Liver (tissue), 3 donors: Measurements from ENCODE around the gene UTF1.

ENCODE experiments used
- EGR1 ChIP-seq, 2 donors: IDR thresholded peaks; 2 replicates each; pipeline ENCODE4 v1.6.1; 2016 to 2018; ENCODE audit warnings: antibody characterized with exemption in 2 of 2, low read depth in 2 of 2
- FOXA1 ChIP-seq: IDR thresholded peaks from 2 replicates; pipeline ENCODE4 v1.6.1; 2016; ENCODE audit warnings: antibody characterized with exemption
- GABPA ChIP-seq, 2 donors: IDR thresholded peaks in 1 of 2; conservative IDR thresholded peaks in 1 of 2; 2 replicates each; pipeline ENCODE4 v1.6.1; 2016; ENCODE audit warnings: antibody characterized with exemption in 2 of 2, mild to moderate bottlenecking in 1 of 2, moderate library complexity in 1 of 2
- JUND ChIP-seq, 2 donors: IDR thresholded peaks; 2 replicates each; pipeline ENCODE4 v1.6.1; 2016; ENCODE audit warnings: antibody characterized with exemption in 2 of 2
- RAD21 ChIP-seq, 2 donors: IDR thresholded peaks; 2 replicates each; pipeline ENCODE4 v1.6.1; 2016; ENCODE audit warnings: antibody characterized with exemption in 2 of 2, mild to moderate bottlenecking in 2 of 2
- SP1 ChIP-seq: IDR thresholded peaks from 2 replicates; pipeline ENCODE4 v1.6.1; 2018; ENCODE audit warnings: antibody characterized with exemption, mild to moderate bottlenecking
- TAF1 ChIP-seq: conservative IDR thresholded peaks from 2 replicates; pipeline ENCODE4 v1.6.1; 2016; ENCODE audit warnings: antibody characterized with exemption, mild to moderate bottlenecking
- YY1 ChIP-seq: IDR thresholded peaks from 2 replicates; pipeline ENCODE4 v1.6.1; 2016; ENCODE audit warnings: antibody characterized with exemption, mild to moderate bottlenecking
- TF ChIP-seq, protein P1 (sequence below): IDR thresholded peaks from 2 replicates; pipeline ENCODE4 v1.6.1; 2016; ENCODE audit warnings: antibody characterized with exemption, mild to moderate bottlenecking
- TF ChIP-seq, protein P2 (sequence below): fragments of 150-350 bp; IDR thresholded peaks from 2 replicates; pipeline ENCODE4 v1.5.1; 2017; ENCODE audit warnings: improper control_type of control experiment, low read depth, low read length; ENCODE audit not compliant: missing input control
- TF ChIP-seq, protein P3 (sequence below): IDR thresholded peaks from 2 replicates; pipeline ENCODE4 v1.6.1; 2016; ENCODE audit warnings: antibody characterized with exemption
- TF ChIP-seq, protein P4 (sequence below): IDR thresholded peaks from 2 replicates; pipeline ENCODE4 v1.6.1; 2016; ENCODE audit warnings: antibody characterized with exemption
- donor health status: healthy.
- donor health status: healthy.

DNA sequence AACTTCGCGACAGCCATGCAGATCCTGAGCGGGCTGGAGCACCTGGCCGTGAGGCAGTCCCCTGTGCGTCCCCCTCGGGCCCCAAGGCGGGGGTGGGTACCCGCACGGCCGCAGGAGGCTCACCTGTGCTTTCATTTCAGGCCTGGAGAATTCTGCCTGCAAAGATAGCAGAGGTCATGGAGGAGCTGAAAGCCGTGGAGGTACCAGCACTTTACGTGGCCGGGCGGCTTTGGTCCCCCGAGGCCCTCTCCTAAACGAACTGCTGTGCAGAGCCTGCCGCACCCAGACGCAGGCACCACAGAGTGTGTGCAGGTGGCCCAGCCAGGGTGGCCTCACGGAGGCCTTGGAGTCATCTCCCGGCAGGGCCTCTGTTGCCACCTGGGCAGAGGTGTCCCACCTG lies 11.1 kb upstream of the UTF1 start:
- TF ChIP-seq RAD21 (IDR thresholded peaks at IDR 0.05) (no peak), SP1 (no peak), FOXA1 (no peak), TAF1 (no peak), YY1 (no peak), EGR1 (IDR thresholded peaks at IDR 0.05; ENCODE audit: low read depth in 2 of 2) (no peak), JUND (IDR thresholded peaks at IDR 0.05) (no peak), GABPA (IDR thresholded peaks at IDR 0.05 in 1 of 2, conservative IDR thresholded peaks at IDR 0.05 in 1 of 2) (no peak)
- TF ChIP-seq, protein P1, sequence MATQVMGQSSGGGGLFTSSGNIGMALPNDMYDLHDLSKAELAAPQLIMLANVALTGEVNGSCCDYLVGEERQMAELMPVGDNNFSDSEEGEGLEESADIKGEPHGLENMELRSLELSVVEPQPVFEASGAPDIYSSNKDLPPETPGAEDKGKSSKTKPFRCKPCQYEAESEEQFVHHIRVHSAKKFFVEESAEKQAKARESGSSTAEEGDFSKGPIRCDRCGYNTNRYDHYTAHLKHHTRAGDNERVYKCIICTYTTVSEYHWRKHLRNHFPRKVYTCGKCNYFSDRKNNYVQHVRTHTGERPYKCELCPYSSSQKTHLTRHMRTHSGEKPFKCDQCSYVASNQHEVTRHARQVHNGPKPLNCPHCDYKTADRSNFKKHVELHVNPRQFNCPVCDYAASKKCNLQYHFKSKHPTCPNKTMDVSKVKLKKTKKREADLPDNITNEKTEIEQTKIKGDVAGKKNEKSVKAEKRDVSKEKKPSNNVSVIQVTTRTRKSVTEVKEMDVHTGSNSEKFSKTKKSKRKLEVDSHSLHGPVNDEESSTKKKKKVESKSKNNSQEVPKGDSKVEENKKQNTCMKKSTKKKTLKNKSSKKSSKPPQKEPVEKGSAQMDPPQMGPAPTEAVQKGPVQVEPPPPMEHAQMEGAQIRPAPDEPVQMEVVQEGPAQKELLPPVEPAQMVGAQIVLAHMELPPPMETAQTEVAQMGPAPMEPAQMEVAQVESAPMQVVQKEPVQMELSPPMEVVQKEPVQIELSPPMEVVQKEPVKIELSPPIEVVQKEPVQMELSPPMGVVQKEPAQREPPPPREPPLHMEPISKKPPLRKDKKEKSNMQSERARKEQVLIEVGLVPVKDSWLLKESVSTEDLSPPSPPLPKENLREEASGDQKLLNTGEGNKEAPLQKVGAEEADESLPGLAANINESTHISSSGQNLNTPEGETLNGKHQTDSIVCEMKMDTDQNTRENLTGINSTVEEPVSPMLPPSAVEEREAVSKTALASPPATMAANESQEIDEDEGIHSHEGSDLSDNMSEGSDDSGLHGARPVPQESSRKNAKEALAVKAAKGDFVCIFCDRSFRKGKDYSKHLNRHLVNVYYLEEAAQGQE, result no peak
- TF ChIP-seq, protein P2, sequence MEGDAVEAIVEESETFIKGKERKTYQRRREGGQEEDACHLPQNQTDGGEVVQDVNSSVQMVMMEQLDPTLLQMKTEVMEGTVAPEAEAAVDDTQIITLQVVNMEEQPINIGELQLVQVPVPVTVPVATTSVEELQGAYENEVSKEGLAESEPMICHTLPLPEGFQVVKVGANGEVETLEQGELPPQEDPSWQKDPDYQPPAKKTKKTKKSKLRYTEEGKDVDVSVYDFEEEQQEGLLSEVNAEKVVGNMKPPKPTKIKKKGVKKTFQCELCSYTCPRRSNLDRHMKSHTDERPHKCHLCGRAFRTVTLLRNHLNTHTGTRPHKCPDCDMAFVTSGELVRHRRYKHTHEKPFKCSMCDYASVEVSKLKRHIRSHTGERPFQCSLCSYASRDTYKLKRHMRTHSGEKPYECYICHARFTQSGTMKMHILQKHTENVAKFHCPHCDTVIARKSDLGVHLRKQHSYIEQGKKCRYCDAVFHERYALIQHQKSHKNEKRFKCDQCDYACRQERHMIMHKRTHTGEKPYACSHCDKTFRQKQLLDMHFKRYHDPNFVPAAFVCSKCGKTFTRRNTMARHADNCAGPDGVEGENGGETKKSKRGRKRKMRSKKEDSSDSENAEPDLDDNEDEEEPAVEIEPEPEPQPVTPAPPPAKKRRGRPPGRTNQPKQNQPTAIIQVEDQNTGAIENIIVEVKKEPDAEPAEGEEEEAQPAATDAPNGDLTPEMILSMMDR, result no peak
- TF ChIP-seq, protein P3, sequence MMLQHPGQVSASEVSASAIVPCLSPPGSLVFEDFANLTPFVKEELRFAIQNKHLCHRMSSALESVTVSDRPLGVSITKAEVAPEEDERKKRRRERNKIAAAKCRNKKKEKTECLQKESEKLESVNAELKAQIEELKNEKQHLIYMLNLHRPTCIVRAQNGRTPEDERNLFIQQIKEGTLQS, result no peak
- TF ChIP-seq, protein P4, sequence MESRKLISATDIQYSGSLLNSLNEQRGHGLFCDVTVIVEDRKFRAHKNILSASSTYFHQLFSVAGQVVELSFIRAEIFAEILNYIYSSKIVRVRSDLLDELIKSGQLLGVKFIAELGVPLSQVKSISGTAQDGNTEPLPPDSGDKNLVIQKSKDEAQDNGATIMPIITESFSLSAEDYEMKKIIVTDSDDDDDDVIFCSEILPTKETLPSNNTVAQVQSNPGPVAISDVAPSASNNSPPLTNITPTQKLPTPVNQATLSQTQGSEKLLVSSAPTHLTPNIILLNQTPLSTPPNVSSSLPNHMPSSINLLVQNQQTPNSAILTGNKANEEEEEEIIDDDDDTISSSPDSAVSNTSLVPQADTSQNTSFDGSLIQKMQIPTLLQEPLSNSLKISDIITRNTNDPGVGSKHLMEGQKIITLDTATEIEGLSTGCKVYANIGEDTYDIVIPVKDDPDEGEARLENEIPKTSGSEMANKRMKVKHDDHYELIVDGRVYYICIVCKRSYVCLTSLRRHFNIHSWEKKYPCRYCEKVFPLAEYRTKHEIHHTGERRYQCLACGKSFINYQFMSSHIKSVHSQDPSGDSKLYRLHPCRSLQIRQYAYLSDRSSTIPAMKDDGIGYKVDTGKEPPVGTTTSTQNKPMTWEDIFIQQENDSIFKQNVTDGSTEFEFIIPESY, result no peak
